ENCODE measurements around the gene SLC45A1.

The SLC45A1 gene

GRCh38 chr1:8335246-8335645 lies 17.3 kb downstream of the SLC45A1 start:
- FAIRE-seq (no peak), DNase-seq (ENCODE audit: insufficient read length, low spot score) (no peak)

DNA sequence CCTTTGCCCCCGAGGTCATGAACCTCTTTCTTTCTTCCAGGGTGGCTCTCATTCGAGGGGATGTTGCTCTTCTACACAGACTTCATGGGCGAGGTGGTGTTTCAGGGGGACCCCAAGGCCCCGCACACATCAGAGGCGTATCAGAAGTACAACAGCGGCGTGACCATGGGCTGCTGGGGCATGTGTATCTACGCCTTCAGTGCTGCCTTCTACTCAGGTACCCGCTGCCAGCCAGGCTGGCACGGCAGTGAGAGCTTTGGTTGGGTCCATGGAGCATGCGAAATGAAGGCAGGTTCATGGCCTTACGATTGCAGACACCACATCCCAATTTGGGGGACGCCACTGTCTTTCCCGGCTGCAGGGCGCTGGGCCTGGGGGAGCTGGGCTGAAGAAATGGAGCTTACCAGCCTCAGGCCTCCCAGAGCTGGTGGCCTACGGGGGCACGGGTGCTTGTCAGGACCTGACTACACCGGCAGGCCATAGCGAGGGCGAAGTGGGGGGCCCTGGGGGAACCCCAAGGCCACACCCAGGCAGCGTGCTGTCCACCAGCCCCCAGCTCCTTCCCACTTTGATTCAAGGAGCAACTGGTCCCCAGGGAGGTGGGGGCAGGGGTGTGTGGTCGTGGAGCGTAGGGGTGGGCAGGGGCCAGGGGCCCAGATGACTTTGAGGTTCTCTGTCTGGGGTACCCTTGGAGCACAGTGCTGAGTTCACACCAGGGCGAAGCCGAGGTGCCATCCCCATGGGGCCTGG lies 20.0 kb downstream of the SLC45A1 start:
- DNase-seq (ENCODE audit: insufficient read length, low spot score) (no peak), FAIRE-seq (no peak)
- TF ChIP-seq POLR2A (IDR thresholded peaks at IDR 0.05; ENCODE audit: low read depth, low read length): no peak

More at GRCh38 chr1:8335246-8335645, 17.3 kb downstream of the SLC45A1 start:
- no peak for TF ChIP-seq POLR2A (IDR thresholded peaks at IDR 0.05; ENCODE audit: low read depth, low read length)

DNA sequence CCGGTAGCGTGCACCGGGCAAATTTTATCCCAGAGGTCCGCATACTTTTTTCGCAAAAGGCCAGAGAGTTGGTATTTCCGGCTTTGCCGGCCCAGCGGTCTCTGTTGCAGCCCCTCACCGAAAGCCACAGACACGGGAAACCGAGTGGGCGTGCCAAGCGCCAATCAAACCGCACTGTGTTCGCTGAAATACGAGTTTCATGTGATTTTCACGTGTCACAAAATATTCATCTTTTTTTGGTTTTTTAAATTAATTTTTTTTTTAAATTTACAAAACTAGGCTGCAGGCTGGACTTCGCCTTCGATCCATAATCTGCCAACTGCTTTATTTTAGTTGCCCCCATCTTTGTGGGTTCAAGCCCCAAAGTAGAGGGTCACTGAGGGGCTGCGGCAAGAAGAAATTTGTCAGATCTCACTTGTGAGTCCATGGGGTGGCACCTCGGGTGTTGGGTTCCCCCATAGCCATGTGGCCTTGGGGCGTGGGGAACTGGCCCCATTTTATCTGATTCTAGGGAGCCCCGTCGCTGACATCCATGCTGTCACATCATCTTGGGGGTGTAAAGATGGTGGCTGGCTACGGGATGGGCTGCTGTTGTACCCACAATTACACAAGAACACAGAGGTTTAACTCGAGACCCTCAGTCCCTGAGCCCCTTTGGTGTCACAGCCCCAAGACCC lies 20.8 kb downstream of the SLC45A1 start:
- FAIRE-seq (no peak), DNase-seq (ENCODE audit: insufficient read length, low spot score) (no peak)
- TF ChIP-seq POLR2A (IDR thresholded peaks at IDR 0.05; ENCODE audit: low read depth, low read length): no peak

DNA sequence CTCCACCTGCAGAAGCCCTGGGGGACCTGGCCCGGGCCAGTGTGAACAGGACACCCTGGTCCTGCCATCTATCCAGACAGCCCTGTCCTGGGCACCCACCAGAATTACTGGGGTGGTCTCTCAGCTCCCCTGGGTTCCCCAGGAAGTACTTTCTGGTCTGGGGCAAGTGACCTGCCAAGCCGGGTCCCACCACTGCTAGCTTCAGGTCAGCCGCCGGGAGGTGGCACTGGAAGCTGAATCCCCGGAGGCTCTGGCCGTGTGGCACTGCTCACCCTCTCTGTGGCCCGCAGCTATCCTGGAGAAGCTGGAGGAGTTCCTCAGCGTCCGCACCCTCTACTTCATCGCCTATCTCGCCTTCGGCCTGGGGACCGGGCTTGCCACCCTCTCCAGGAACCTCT lies 21.3 kb downstream of the SLC45A1 start:
- TF ChIP-seq POLR2A (IDR thresholded peaks at IDR 0.05; ENCODE audit: low read depth, low read length): no peak
- no peak for FAIRE-seq
- DNase-seq (ENCODE audit: insufficient read length, low spot score): no peak

DNA sequence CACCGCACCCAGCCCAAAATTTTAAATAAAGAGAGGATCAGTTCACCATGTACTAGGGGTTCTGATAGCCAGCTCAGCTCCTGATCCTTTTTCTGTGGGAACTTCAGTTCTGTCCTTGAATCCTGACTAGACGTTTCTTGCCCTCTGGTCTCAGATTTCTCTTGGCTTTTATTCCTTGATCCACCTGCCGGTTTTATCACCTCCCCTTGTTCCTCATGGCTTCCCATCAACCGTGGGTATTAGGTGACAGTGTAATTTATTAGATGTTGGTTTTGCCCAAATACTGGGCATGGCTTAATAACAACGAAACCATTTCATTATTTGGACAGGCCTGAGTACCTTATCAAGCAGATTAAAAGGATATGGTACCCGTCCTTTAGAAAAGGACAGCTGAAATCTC lies 22.5 kb downstream of the SLC45A1 start:
- DNase-seq (ENCODE audit: insufficient read length, low spot score) (no peak), FAIRE-seq (no peak)
- no peak for TF ChIP-seq POLR2A (IDR thresholded peaks at IDR 0.05; ENCODE audit: low read depth, low read length)

- DNase-seq (ENCODE audit: insufficient read length, low spot score) (no peak), FAIRE-seq (no peak)
- TF ChIP-seq POLR2A (IDR thresholded peaks at IDR 0.05; ENCODE audit: low read depth, low read length): no peak
Measured at GRCh38 chr1:8342325-8342724, 24.4 kb downstream of the SLC45A1 start.

DNA sequence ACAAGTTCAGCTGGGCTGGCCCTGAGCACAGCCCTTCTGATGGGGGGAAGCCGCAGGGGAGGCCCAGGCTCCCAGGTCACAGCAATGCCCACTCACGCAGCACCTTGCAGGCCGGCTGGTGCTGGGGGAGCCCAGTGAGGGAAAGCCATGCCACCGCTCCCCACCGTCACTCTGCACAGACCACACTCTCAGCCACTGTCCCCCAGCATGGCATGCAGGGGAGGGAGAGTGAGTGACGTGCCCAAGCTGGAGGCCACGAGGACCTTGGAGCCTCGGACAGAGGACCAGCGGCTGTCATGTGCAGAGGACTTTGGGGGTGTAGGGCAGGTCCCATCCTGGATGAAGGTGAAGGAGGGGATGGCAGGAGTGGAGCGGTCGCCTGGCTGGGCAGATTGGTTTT lies 25.1 kb downstream of the SLC45A1 start:
- FAIRE-seq: no peak

DNA sequence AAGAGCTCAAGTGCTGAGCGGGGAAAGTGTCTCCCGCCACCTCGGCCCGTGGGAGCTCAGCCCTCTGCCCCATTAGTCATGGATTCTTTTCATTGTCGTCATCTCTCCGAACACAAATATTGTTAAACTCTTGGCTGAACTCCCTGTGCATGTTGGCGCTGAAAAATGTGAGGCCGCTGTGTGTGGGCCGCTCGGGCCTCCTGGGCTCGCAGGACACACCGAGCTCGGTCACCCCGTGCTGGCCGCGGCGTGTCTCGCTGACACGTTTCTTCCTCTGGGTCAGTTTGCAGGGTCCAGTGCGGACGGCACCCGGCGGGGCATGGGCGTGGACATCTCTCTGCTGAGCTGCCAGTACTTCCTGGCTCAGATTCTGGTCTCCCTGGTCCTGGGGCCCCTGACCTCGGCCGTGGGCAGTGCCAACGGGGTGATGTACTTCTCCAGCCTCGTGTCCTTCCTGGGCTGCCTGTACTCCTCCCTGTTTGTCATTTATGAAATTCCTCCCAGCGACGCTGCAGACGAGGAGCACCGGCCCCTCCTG lies 25.6 kb downstream of the SLC45A1 start:
- no peak for TF ChIP-seq POLR2A (IDR thresholded peaks at IDR 0.05; ENCODE audit: low read depth, low read length)
- FAIRE-seq (peak; percentile 20), DNase-seq (ENCODE audit: insufficient read length, low spot score) (peak; percentile 68)

More for the DNA sequence above, 25.1 kb downstream of the SLC45A1 start:
- DNase-seq (ENCODE audit: insufficient read length, low spot score): no peak
- TF ChIP-seq POLR2A (IDR thresholded peaks at IDR 0.05; ENCODE audit: low read depth, low read length): no peak

- DNase-seq (ENCODE audit: insufficient read length, low spot score) (no peak), FAIRE-seq (no peak)
- no peak for TF ChIP-seq POLR2A (IDR thresholded peaks at IDR 0.05; ENCODE audit: low read depth, low read length)
Measured at GRCh38 chr1:8344893-8345507, 27.1 kb downstream of the SLC45A1 start.

GRCh38 chr1:8345621-8346415 lies 27.9 kb downstream of the SLC45A1 start:
- TF ChIP-seq POLR2A (IDR thresholded peaks at IDR 0.05; ENCODE audit: low read depth, low read length): no peak
- FAIRE-seq: no peak
- no peak for DNase-seq (ENCODE audit: insufficient read length, low spot score)

GRCh38 chr1:8347635-8348034 lies 29.7 kb downstream of the SLC45A1 start:
- no peak for TF ChIP-seq POLR2A (IDR thresholded peaks at IDR 0.05; ENCODE audit: low read depth, low read length)
- FAIRE-seq: no peak
- no peak for DNase-seq (ENCODE audit: insufficient read length, low spot score)

- TF ChIP-seq POLR2A (IDR thresholded peaks at IDR 0.05; ENCODE audit: low read depth, low read length): no peak
- DNase-seq (ENCODE audit: insufficient read length, low spot score) (no peak), FAIRE-seq (no peak)
Measured at GRCh38 chr1:8348047-8348776, 30.3 kb downstream of the SLC45A1 start.
